ENCODE results near the gene TRAPPC8. TPM values are rescaled to one million over a fixed set of nuclear protein-coding genes. Genes with fewer than 3 reads are reported as not detected.

TRAPPC8 gene
- polyA plus RNA-seq, 2 of the 4 experiments (the other 2 are of a cell fraction): 12.2 to 41.8 TPM

DNA sequence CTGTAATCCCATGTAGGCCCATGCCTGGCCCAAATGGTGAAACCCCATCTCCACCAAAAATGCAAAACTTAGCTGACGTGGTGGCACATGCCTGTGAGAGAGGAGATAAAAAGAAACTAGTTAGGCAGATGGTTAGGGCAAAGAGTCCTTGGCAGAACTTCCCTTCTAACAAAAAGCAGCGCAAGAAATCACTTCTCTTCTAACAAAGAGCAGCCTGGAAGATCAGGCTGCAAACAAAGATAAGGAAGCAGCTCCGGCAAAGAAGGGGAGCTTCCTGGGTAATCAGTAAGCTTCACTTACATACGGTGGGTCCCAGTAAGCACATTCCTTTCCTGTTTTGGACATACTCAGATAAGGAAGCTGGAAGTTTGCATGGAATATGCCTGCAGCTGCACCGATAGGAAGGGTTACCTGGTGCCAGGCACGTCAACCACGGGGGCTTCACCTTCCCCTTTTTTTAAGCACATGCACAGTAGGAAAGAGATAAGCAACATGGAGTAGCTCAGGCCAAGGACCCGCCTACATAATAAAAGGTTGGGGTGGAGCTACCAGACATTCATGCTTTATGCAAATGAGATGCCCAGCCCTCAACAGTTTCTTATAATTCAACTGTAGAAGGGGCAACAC, 121.3 kb downstream of the TRAPPC8 start:
- no peak overlapping the region for H3K27ac ChIP-seq
- no peak for ATAC-seq
- 83% methylated on average over 8 of the region's 8 CpGs for WGBS (ENCODE audit: missing lambda C conversion rate)
- POLR2A ChIA-PET: no interaction called here
- H3K4me2 ChIP-seq: no peak overlapping the region
- no peaks in the 10 kb centered on the region for H3K9me3 ChIP-seq
- H3K4me3 ChIP-seq: no peak overlapping the region
- DNase-seq (ENCODE audit: low read depth in 1 of 2, low spot score in 1 of 2): no peak
- FAIRE-seq: no peak
- H3K4me1 ChIP-seq: no peaks in the 10 kb centered on the region
- CTCF ChIA-PET: interaction anchor here (0.6 to 2.7 kb wide), 2 partner anchors 265 to 847 kb away, joined by 3 to 15 read pairs; no protein-coding TSS in a partner anchor
- TF ChIP-seq ZFP36 (IDR thresholded peaks at IDR 0.05; ENCODE audit: borderline replicate concordance, partially characterized antibody) (no peak), HOXA7 (CRISPR knock-in tag; IDR thresholded peaks at IDR 0.05) (no peak), HOXB5 (CRISPR knock-in tag; IDR thresholded peaks at IDR 0.05) (no peak), HEYL (CRISPR knock-in tag; IDR thresholded peaks at IDR 0.05) (no peak), ZSCAN20 (CRISPR knock-in tag; IDR thresholded peaks at IDR 0.05) (no peak), BHLHE40 (IDR thresholded peaks at IDR 0.05; ENCODE audit: low read depth, low read length) (no peak), SREBF2 (IDR thresholded peaks at IDR 0.05) (no peak), MAFK (IDR thresholded peaks at IDR 0.05; ENCODE audit: partially characterized antibody) (no peak), CBX2 (IDR thresholded peaks at IDR 0.05; ENCODE audit: borderline replicate concordance, low read depth) (no peak), RCOR1 (IDR thresholded peaks at IDR 0.05; ENCODE audit: low read depth, low read length) (no peak)
- TF ChIP-seq, protein P1, sequence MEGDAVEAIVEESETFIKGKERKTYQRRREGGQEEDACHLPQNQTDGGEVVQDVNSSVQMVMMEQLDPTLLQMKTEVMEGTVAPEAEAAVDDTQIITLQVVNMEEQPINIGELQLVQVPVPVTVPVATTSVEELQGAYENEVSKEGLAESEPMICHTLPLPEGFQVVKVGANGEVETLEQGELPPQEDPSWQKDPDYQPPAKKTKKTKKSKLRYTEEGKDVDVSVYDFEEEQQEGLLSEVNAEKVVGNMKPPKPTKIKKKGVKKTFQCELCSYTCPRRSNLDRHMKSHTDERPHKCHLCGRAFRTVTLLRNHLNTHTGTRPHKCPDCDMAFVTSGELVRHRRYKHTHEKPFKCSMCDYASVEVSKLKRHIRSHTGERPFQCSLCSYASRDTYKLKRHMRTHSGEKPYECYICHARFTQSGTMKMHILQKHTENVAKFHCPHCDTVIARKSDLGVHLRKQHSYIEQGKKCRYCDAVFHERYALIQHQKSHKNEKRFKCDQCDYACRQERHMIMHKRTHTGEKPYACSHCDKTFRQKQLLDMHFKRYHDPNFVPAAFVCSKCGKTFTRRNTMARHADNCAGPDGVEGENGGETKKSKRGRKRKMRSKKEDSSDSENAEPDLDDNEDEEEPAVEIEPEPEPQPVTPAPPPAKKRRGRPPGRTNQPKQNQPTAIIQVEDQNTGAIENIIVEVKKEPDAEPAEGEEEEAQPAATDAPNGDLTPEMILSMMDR (IDR thresholded peaks at IDR 0.05): no peak

DNA sequence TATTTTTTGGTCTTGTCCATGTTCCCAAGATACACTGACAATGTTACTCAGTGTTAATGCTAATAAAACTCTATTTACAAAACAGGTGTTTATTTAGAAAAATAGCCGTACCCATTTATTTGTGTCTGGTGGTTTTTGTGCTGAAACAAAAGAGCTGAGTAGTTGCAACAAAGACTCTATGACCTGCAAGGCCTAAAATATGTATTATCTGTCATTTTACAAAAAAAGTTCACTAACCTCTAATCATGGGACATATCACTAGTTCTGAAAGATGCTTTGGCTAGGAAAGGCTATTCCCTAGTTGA, 123.1 kb downstream of the TRAPPC8 start:
- no peak overlapping the region for H3K4me3 ChIP-seq
- H3K9me3 ChIP-seq: no peaks in the 10 kb centered on the region
- H3K4me2 ChIP-seq: no peak overlapping the region
- no peak for ATAC-seq
- H3K27ac ChIP-seq: no peak overlapping the region
- FAIRE-seq: no peak
- H3K4me1 ChIP-seq: no peaks in the 10 kb centered on the region
- 91% methylated on average over 1 of the region's 1 CpG for WGBS (ENCODE audit: missing lambda C conversion rate)
- ChIA-PET POLR2A (no interaction called here), CTCF (interaction anchor here (0.9 to 2.7 kb wide), 3 partner anchors 200 to 263 kb away, joined by 3 to 15 read pairs (median 5); no protein-coding TSS in a partner anchor)
- DNase-seq (ENCODE audit: low read depth in 1 of 2, low spot score in 1 of 2): no peak
- TF ChIP-seq NPAS2 (CRISPR knock-in tag; IDR thresholded peaks at IDR 0.05; ENCODE audit: borderline replicate concordance): no peak
- no peak for TF ChIP-seq RFX5 (IDR thresholded peaks at IDR 0.05)
- TF ChIP-seq JUNB (IDR thresholded peaks at IDR 0.05): no peak
- TF ChIP-seq, protein P1 (IDR thresholded peaks at IDR 0.05): no peak; the same call in 2 of the 3 replicates
- TF ChIP-seq HDAC2 (IDR thresholded peaks at IDR 0.05): no peak
- TF ChIP-seq FOXS1 (CRISPR knock-in tag; IDR thresholded peaks at IDR 0.05): no peak
- no peak for TF ChIP-seq HEYL (CRISPR knock-in tag; IDR thresholded peaks at IDR 0.05)
- TF ChIP-seq NFE2L2 (conservative IDR thresholded peaks at IDR 0.05; ENCODE audit: low read length): no peak
- TF ChIP-seq POLR2A (IDR thresholded peaks at IDR 0.05; ENCODE audit: low read length): no peak
- TF ChIP-seq PHF8 (IDR thresholded peaks at IDR 0.05; ENCODE audit: borderline replicate concordance, low read depth): no peak
- TF ChIP-seq E2F6 (IDR thresholded peaks at IDR 0.05; ENCODE audit: borderline replicate concordance, low read depth): no peak
- TF ChIP-seq ZSCAN20 (CRISPR knock-in tag; IDR thresholded peaks at IDR 0.05): no peak
- TF ChIP-seq ESRRA (IDR thresholded peaks at IDR 0.05; ENCODE audit: borderline replicate concordance, low read length): no peak
- TF ChIP-seq, protein P2, sequence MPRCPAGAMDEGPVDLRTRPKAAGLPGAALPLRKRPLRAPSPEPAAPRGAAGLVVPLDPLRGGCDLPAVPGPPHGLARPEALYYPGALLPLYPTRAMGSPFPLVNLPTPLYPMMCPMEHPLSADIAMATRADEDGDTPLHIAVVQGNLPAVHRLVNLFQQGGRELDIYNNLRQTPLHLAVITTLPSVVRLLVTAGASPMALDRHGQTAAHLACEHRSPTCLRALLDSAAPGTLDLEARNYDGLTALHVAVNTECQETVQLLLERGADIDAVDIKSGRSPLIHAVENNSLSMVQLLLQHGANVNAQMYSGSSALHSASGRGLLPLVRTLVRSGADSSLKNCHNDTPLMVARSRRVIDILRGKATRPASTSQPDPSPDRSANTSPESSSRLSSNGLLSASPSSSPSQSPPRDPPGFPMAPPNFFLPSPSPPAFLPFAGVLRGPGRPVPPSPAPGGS (IDR thresholded peaks at IDR 0.05): no peak
- TF ChIP-seq RAD21 (conservative IDR thresholded peaks at IDR 0.05 in 1 of 2, IDR thresholded peaks at IDR 0.05 in 1 of 2): no peak
- TF ChIP-seq EHF (CRISPR knock-in tag; IDR thresholded peaks at IDR 0.05): no peak
- no peak for TF ChIP-seq CEBPB (IDR thresholded peaks at IDR 0.05)
- TF ChIP-seq, protein P3, sequence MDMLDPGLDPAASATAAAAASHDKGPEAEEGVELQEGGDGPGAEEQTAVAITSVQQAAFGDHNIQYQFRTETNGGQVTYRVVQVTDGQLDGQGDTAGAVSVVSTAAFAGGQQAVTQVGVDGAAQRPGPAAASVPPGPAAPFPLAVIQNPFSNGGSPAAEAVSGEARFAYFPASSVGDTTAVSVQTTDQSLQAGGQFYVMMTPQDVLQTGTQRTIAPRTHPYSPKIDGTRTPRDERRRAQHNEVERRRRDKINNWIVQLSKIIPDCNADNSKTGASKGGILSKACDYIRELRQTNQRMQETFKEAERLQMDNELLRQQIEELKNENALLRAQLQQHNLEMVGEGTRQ (IDR thresholded peaks at IDR 0.05): no peak

Measured in A549 (cell line).